AG09309 (cell line): ENCODE results near the gene CACNA1F.

Experiments
- DNase-seq: peaks from one replicate; pipeline ENCODE4 v3.0.0-alpha.2; 2010; ENCODE audit warnings: low read depth
- H3K4me3 ChIP-seq: 2 replicates; pipeline ENCODE4 v1.5.1; 2011; ENCODE audit warnings: mild to moderate bottlenecking, low read depth, low read length, moderate library complexity; ENCODE audit not compliant: control insufficient read depth
- TF ChIP-seq, protein P1 (sequence below): IDR thresholded peaks from 2 replicates; pipeline ENCODE4 v1.5.1; 2011; ENCODE audit warnings: mild to moderate bottlenecking, low read depth, low read length, inconsistent platforms; ENCODE audit not compliant: insufficient read depth, control insufficient read depth; ENCODE audit errors: missing control alignments

The CACNA1F gene

DNA sequence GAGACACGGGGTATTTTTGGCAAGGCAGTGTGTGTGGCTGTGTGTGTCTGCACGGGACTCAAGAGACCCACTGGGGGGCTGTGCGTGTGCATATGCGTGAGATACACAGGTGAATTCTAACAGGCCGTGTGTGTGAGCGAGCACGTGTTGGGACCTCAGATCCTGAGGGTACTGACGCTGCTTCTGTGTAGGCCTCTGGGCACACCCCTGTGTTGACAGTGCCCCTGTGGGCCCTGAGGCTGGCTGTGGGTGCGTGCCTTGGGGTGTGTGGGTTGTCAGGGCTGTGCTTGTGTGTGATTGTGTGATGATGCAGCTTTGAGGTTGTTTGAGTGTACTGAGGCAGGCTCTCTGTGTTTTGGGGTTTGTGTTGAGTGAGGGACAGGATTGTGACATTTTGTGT, 17.4 kb upstream of the CACNA1F start:
- no peak overlapping the region for H3K4me3 ChIP-seq
- TF ChIP-seq, protein P1, sequence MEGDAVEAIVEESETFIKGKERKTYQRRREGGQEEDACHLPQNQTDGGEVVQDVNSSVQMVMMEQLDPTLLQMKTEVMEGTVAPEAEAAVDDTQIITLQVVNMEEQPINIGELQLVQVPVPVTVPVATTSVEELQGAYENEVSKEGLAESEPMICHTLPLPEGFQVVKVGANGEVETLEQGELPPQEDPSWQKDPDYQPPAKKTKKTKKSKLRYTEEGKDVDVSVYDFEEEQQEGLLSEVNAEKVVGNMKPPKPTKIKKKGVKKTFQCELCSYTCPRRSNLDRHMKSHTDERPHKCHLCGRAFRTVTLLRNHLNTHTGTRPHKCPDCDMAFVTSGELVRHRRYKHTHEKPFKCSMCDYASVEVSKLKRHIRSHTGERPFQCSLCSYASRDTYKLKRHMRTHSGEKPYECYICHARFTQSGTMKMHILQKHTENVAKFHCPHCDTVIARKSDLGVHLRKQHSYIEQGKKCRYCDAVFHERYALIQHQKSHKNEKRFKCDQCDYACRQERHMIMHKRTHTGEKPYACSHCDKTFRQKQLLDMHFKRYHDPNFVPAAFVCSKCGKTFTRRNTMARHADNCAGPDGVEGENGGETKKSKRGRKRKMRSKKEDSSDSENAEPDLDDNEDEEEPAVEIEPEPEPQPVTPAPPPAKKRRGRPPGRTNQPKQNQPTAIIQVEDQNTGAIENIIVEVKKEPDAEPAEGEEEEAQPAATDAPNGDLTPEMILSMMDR: no peak
- DNase-seq: no peak

DNA sequence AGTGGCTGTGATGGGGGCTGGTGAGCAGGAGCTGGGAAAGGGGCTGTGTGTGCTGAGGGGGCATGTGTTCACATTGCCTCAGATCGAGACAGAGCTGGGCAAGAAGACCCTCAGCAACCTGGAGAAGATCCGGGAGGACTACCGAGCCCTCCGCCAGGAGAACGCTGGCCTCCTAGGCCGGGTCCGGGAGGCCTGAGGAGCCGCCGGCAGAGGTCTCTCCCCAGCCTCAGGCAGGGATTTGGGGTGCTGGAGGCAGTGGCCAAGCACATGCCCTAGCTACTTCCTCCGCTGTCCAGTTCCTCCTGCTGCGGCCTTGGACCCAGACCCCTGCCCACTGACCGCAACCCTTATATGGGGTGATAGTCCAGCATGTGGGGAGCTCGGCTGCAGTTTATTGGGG, 16.9 kb upstream of the CACNA1F start:
- TF ChIP-seq, protein P1: no peak
- no peak for DNase-seq
- no peak overlapping the region for H3K4me3 ChIP-seq

DNA sequence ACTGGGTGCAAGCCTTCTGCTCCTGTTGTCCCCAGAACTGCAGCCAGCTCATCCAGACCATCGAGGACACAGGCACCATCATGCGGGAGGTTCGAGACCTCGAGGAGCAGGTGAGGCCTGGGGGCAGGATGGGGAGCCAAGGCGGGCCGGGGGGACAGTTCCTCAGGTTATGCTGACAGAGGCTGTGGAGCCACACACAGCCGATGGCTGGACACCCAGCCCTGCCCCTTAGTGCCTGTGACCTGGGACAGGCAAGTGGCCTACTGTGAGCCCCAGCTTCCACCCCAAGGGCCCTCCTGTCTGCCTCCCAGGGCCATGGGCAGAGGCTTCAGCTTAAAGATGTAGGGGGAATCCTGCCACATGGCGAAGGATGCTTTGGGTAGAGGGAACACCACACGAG, 16.5 kb upstream of the CACNA1F start:
- DNase-seq: no peak
- no peak overlapping the region for H3K4me3 ChIP-seq
- TF ChIP-seq, protein P1: no peak

DNA sequence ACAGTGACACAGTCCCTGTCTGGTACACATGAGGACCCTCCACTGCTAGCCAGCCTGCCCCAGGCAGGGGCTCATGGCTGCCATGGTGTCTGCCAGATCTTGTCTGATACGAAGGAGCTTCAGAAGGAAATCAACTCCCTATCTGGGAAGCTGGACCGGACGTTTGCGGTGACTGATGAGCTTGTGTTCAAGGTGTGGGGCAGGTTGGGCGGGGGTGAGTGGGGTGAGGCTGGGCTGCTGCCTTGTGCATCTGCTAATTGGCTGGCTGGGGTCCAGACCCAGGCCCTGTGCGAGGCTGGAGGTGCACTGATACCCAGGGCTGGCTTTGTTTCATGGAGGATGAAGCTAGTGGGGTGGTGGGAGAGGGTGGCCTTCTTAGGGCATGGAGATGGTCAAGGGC, 15.9 kb upstream of the CACNA1F start:
- DNase-seq: no peak
- H3K4me3 ChIP-seq: no peak overlapping the region
- TF ChIP-seq, protein P1: no peak

DNA sequence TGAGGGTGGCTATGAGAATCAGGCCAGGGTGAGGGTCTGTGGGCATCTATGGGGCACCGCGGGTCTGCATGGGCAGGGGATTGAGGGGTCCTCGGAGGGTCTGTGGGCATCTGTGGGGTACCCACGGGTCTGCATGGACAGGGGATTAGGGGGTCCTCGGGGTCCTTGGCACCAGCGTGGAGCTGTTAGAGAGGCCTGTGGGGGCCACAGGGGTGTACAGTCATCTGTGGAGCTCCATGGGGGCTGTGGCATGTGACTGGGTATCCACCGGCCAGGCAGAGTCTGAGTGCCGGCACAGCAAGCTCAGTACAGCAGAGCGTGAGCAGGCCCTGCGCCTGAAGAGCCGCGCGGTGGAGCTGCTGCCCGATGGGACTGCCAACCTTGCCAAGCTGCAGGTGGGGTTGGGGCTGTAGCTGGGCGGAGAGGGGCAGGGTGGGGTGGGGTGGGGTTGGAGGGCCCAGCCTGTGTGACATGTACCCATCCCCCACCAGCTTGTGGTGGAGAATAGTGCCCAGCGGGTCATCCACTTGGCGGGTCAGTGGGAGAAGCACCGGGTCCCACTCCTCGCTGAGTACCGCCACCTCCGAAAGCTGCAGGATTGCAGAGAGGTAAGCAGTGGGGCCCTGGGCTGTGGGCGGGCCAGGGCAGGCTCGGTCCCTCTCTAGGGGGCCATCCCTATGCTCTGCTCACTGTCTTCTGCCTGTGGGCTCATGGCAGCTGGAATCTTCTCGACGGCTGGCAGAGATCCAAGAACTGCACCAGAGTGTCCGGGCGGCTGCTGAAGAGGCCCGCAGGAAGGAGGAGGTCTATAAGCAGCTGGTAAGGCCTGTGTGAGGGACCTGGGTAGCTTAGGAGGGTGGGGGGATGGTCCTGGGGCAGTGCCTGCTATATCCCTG, 15.0 kb upstream of the CACNA1F start:
- no peak overlapping the region for H3K4me3 ChIP-seq
- TF ChIP-seq, protein P1: no peak
- DNase-seq: no peak

DNA sequence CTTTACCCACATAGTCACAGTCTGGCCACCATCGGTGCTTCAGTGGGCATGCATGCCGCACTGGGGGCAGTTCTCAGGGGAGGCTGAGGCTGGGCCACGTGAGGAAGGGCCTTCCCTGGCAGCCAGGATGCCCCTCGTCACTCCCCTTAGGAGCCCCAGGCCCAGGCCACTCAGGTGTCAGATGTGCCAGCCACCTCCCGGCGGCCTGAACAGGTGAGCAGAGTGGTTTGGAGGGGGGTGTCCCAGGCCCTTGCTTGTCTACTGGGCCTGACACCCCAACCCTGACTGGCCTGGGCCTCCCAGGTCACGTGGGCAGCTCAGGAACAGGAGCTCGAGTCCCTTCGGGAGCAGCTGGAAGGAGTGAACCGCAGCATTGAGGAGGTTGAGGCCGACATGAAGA, 14.2 kb upstream of the CACNA1F start:
- DNase-seq: no peak
- H3K4me3 ChIP-seq: no peak overlapping the region
- TF ChIP-seq, protein P1: no peak
